GM10266 (cell line): ENCODE data around the gene IMPA2.
"Not testable (repeated sequence)": the region's sequence is repeated elsewhere in the genome, so short reads cannot be mapped to it uniquely, and the experiment has no call there.

ENCODE experiments used
- DNase-seq: peaks from one replicate; pipeline ENCODE4 v3.0.0; 2012; ENCODE audit errors: extremely low spot score
- TF ChIP-seq, protein P1 (sequence below): IDR thresholded peaks from 2 replicates; pipeline ENCODE4 v1.5.1; 2012; ENCODE audit warnings: mild to moderate bottlenecking, low read depth; ENCODE audit not compliant: control insufficient read depth, insufficient read depth; ENCODE audit errors: missing control alignments

The IMPA2 gene

DNA sequence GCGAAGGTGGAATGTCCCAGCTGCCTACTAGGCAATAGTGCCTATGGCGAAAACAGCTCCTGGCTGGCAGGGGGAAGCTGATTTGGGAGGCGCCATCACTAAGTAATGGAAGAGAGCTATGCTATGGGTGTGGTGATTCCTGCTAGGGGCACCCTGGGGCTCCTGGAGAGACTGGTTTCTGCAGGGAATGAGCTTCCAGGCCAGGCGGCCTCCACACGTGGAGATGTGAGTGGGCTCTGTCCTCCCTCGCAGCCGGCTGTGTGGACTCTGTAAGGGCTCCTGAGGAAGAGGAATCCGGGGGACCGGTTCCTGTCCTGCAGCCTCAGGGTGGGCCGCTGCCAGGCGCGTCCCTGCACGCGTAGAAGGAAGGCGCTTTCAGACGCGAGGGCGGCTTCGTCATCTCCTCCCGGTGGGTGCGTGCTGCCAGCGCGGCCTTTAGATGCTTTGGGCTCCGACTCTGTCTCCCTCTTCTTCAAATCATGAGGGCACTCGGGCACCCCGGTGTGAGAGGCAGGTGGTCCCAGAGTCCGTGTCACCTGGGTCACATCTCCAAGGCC, 56.9 kb downstream of the IMPA2 start:
- peak; percentile 28 for DNase-seq

DNA sequence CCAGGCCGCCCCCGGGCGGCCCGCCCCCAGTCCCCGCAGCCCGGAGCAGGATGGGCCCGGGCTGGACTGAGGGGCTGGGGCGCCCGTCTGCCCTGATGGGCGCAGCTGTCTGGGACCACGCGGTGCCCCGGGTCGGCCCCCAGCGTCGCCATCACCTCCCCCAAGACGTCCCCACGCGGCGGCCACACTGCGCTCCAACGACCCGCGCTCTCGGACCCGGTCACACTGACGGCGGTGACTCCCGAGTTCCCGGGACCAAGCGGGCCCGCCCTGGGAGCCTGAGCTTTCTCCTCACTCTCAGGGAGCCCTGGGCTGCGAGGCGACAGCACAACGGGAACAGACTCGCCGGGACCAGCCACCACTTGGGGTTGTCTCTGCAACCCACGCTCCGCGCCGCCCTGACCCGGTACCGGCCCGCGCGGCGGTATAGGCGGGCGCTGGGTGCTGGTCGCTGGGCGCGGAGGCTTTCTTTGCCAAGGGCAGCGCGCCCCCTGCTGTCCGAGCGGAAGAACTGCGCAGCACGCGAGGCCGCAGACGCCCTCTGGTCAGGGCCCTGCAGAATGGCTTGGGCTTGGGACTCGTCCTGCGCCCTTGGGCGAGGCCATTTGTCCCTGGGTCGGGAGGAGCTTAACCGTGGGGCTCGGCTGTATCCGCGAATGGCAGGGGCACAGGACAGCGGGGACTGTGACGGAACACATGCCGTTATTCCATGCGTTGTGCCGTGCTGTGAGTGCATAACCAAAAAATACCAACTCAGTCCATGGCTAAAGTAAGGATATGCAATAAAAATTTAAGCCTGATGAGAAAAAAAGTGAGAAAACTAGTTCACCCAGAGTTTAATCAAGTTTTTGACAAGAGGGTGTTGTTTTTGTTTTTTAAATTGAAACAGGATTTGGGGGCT, 57.6 kb downstream of the IMPA2 start:
- TF ChIP-seq, protein P1, sequence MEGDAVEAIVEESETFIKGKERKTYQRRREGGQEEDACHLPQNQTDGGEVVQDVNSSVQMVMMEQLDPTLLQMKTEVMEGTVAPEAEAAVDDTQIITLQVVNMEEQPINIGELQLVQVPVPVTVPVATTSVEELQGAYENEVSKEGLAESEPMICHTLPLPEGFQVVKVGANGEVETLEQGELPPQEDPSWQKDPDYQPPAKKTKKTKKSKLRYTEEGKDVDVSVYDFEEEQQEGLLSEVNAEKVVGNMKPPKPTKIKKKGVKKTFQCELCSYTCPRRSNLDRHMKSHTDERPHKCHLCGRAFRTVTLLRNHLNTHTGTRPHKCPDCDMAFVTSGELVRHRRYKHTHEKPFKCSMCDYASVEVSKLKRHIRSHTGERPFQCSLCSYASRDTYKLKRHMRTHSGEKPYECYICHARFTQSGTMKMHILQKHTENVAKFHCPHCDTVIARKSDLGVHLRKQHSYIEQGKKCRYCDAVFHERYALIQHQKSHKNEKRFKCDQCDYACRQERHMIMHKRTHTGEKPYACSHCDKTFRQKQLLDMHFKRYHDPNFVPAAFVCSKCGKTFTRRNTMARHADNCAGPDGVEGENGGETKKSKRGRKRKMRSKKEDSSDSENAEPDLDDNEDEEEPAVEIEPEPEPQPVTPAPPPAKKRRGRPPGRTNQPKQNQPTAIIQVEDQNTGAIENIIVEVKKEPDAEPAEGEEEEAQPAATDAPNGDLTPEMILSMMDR = peak; percentile 100
- DNase-seq = peak; percentile 86

More for the DNA sequence above, 56.9 kb downstream of the IMPA2 start:
- TF ChIP-seq, protein P1 = no peak

DNA sequence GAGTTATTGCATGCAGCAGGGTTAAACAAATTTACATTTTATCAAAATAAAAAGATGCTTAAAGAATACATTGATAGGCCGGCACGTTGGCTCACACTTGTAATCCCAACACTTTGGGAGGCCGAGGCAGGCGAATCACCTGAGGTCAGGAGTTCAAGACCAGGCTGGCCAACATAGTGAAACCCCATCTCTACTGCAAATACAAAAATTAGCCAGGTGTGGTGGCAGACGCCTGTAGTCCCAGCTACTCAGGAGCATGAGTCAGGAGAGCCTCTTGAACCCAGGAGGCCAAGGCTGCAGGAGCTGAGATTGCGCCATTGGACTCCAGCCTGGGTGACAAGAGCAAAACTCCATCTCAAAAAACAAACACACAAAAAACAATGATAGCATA, 58.2 kb downstream of the IMPA2 start:
- not testable (repeated sequence) for DNase-seq

DNA sequence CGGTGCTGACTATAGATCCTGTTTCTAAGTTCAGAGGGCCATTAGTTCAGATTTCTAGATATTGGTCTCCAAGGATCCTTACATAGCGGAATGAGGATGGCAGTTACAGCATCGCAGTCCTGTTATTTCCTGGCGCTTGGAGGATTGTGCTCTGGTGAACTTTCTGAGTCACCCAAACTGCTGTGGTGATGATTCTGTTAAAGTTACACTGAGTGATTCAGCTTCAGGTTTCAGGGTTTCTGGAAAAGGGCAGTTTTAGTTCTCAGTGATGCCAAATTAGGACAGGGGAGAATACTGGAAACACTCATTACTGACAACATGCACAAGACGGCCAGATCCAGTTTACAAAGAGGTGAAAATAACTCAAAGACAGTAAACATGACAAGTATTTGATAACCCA, 60.3 kb downstream of the IMPA2 start:
- TF ChIP-seq, protein P1 = no peak
- DNase-seq = no peak

DNA sequence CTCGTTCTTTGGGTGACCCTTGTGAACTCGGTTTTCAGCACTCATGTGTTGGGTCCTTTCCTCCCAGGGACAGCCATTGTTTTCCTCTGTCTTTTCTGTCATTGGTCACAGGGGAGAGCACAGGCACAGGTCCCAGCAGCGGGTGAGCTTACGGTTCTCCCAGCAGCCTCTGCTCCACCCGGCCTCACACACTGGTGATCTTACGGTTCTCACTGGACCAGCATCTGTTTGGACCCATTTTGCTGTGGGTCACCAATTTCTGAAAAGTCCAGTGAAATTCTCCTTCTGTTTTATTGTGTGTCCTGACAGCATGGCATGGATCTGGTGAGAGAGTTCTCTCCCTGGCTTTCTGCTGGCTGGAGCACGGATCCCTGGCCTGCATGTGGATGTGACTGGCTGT, 62.5 kb downstream of the IMPA2 start:
- DNase-seq = no peak
- TF ChIP-seq, protein P1 = no peak

DNA sequence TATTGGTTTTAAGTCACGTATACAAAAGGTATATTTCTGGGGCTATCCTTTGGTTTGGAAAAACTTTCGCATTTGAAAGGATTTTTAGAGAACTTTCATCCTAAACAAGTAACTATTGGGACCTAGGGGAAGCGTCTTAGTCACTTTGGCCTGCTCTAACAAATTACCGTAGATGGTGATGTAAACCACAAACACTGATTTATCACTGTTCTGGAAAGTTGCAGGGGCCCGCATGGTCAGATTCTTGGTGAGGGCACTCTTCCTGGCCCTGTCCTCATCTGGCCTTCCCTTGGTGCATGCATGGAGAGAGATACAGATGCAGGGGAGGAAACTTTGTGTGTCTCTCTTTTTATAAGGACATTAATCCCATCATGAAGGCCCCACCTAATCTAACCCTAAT, 63.3 kb downstream of the IMPA2 start:
- TF ChIP-seq, protein P1 = no peak
- DNase-seq = no peak

DNA sequence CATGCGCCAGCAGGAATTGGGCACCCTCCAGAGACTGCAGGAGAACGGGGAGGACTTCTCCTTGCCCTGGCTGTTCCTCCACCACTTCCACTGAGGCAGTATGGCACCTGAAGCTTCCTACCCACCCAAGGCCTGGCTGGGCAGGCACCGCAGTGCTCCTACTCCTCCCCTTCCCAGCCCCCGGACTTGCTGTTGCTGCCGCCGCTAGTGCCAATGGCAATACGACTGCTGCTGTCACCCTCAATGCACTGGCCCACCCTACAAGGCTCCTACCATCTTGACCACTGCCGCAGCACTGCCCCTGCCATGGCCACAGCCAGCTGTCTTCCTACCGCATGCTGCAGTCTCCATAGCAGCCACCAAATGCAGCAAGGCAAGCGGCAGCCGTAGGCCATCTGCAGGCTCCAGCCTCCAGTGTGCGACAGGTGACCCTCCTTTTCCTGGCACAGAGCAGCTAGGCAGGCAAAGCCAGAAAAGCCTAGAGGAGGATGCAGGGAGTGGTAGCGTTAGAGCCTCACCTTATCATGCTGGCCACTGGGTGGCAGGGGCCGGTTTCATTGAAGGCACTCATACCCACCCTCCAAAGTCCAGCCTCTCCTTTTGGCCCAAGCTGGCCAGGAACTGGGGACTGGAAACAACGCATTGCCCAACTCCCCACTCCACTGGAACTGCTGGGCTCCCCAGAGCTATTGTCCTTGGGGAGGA, 64.9 kb downstream of the IMPA2 start:
- no peak for DNase-seq
- TF ChIP-seq, protein P1 = no peak
